HepG2 (cell line): Measurements from ENCODE around the gene TMCC1.

Experiments
- CEBPB ChIP-seq: IDR thresholded peaks from 2 replicates; pipeline ENCODE4 v1.6.1; 2011; ENCODE audit warnings: low read depth, low read length, improper control_type of control experiment, borderline replicate concordance
- FOXM1 ChIP-seq: sonication (generic); formaldehyde crosslinking; IDR thresholded peaks from 2 replicates; pipeline ENCODE4 v1.5.0; 2020; ENCODE audit warnings: missing genetic modification reagents
- GABPA ChIP-seq, 2 experiments: IDR thresholded peaks; 2 replicates each; pipeline ENCODE4 v1.6.1; 2011 to 2016; ENCODE audit warnings: low read depth in 2 of 2, low read length in 1 of 2, missing biosample characterization in 1 of 2, missing genetic modification characterization in 1 of 2
- PCBP2 ChIP-seq: fragments of 200-400 bp; formaldehyde crosslinking; optimal IDR thresholded peaks from 2 replicates; pipeline ENCODE3; 2018; ENCODE audit warnings: low read length, low read depth; ENCODE audit not compliant: poor library complexity, severe bottlenecking
- POLR2A ChIP-seq, 2 experiments: IDR thresholded peaks; 2 replicates each; pipeline ENCODE4 v1.6.1; 2011; ENCODE audit warnings: low read depth in 2 of 2, low read length in 2 of 2, mild to moderate bottlenecking in 1 of 2, moderate library complexity in 1 of 2; ENCODE audit not compliant: insufficient read depth in 1 of 2
- ZSCAN9 ChIP-seq: IDR thresholded peaks from 2 replicates; pipeline ENCODE4 v1.6.1; 2016; ENCODE audit warnings: borderline replicate concordance
- TF ChIP-seq, protein P1 (sequence below), 2 experiments: fragments of 450-650 bp in 1 of 2; sonication (generic) in 1 of 2; formaldehyde crosslinking; IDR thresholded peaks; 2 replicates each; pipeline versions ENCODE4 v1.5.0 to v1.8.0; 2020 to 2022; ENCODE audit warnings: mild to moderate bottlenecking in 1 of 2, missing genetic modification reagents in 1 of 2
- TF ChIP-seq, protein P2 (sequence below): sonication (generic); formaldehyde crosslinking; IDR thresholded peaks from 2 replicates; pipeline ENCODE4 v1.4.0; 2020; ENCODE audit warnings: missing genetic modification reagents

DNA sequence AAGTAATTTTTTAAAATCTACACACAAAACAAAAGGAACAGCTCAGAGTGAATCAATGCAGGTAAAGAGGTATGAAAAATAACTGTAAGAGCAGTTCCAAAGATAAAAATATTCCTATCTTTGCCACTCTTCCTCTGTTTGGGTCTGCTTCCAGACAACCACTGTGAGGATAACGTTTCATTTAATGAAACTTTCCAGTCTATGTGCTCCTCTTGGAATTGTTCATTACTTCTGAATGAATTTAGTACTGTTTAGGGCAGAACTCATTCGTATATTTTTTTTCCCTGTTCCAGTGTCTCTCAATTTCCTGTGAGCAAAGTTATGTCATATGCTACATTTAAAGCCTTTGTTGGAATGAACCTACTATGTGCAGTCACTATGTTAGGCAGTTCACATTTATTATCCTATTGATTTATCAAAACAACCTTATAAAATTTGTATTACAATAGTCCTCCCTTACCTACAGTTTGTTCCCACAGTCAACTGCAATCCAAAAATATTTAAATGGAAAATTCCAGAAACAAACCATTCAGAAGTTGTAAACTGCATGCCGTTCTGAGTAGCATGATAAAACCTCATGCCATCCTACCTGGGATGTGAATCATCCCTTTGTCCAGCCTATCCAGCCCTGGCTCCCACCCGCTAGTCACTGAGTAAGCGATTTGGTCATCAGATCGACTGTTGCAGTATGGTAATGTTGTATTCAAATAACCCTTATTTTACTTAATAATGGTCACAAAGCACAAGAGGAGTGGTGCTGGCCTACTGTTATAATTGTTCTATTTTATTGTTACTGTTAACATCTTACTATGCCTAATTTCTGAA, 98.1 kb downstream of the TMCC1 start:
- TF ChIP-seq, protein P1, sequence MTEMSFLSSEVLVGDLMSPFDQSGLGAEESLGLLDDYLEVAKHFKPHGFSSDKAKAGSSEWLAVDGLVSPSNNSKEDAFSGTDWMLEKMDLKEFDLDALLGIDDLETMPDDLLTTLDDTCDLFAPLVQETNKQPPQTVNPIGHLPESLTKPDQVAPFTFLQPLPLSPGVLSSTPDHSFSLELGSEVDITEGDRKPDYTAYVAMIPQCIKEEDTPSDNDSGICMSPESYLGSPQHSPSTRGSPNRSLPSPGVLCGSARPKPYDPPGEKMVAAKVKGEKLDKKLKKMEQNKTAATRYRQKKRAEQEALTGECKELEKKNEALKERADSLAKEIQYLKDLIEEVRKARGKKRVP (CRISPR knock-in tag; IDR thresholded peaks at IDR 0.05), result no peak
- no peak for TF ChIP-seq CEBPB
- TF ChIP-seq, protein P2, sequence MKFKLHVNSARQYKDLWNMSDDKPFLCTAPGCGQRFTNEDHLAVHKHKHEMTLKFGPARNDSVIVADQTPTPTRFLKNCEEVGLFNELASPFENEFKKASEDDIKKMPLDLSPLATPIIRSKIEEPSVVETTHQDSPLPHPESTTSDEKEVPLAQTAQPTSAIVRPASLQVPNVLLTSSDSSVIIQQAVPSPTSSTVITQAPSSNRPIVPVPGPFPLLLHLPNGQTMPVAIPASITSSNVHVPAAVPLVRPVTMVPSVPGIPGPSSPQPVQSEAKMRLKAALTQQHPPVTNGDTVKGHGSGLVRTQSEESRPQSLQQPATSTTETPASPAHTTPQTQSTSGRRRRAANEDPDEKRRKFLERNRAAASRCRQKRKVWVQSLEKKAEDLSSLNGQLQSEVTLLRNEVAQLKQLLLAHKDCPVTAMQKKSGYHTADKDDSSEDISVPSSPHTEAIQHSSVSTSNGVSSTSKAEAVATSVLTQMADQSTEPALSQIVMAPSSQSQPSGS (CRISPR knock-in tag), result no peak
- no peak for TF ChIP-seq POLR2A (IDR thresholded peaks at IDR 0.05; ENCODE audit: insufficient read depth in 1 of 2, low read depth in 2 of 2, low read length in 2 of 2)
- TF ChIP-seq FOXM1 (CRISPR knock-in tag), result no peak
- no peak for TF ChIP-seq PCBP2
- no peak for TF ChIP-seq GABPA (IDR thresholded peaks at IDR 0.05; ENCODE audit: low read depth, low read length)
- no peak for TF ChIP-seq GABPA (CRISPR knock-in tag; IDR thresholded peaks at IDR 0.05; ENCODE audit: low read depth)
- no peak for TF ChIP-seq ZSCAN9 (CRISPR knock-in tag)
